ENCODE data around the gene ZNF585A. TPM values are rescaled to one million over a fixed set of nuclear protein-coding genes. Genes with fewer than 3 reads are reported as not detected.
A peak's percentile ranks its signal among the peaks of the same experiment; 100 is the strongest.
"Not testable (repeated sequence)": the region's sequence is repeated elsewhere in the genome, so short reads cannot be mapped to it uniquely, and the experiment has no call there.

ZNF585A gene
- total RNA-seq, 1 donor from 2014 or later, result 9.9 TPM

GRCh38 chr19:37128821-37129177 lies 43.7 kb downstream of the ZNF585A start:
- H3K4me3 ChIP-seq, result no peak overlapping the region
- H3K36me3 Mint-ChIP-seq, result peaks cover 44% of the 10 kb centered on the region
- H3K9me3 Mint-ChIP-seq, result peaks cover 95% of the 10 kb centered on the region

GRCh38 chr19:37127999-37128820 lies 44.3 kb downstream of the ZNF585A start:
- Mint-ChIP-seq H3K4me1 (no peaks in the 10 kb centered on the region), H3K36me3 (peaks cover 44% of the 10 kb centered on the region), H3K9me3 (peaks cover 94% of the 10 kb centered on the region), H3K4me3 (no peak overlapping the region), H3K27me3 (ENCODE audit: insufficient read depth, low read depth) (peaks cover 2% of the 10 kb centered on the region), H3K27ac (no peak overlapping the region)
- Histone ChIP-seq H3K9me3 (ENCODE audit: low read depth) (peaks cover 85% of the 10 kb centered on the region), H3K27me3 (no peaks in the 10 kb centered on the region), H3K4me3 (no peak overlapping the region), H3K9ac (no peak overlapping the region), H3K79me2 (ENCODE audit: low read depth) (no peaks in the 10 kb centered on the region), H3F3A (ENCODE audit: low read depth) (peaks cover 16% of the 10 kb centered on the region), H3K36me3 (peaks cover 42% of the 10 kb centered on the region), H3K4me2 (no peak overlapping the region), H3K4me1 (no peaks in the 10 kb centered on the region), H3K27ac (no peak overlapping the region), H2AFZ (replicated peaks) (no peak overlapping the region), H4K20me1 (ENCODE audit: low read depth) (no peaks in the 10 kb centered on the region)
- no peak for DNase-seq (ENCODE audit: low spot score)
- TF ChIP-seq CTCF (IDR thresholded peaks at IDR 0.05), result no peak
- TF ChIP-seq EZH2 (IDR thresholded peaks at IDR 0.05), result no peak
- no peak for TF ChIP-seq EZH2phosphoT487 (IDR thresholded peaks at IDR 0.05)

More at GRCh38 chr19:37128821-37129177, 43.7 kb downstream of the ZNF585A start:
- H3K36me3 ChIP-seq, result peaks cover 42% of the 10 kb centered on the region
- no peaks in the 10 kb centered on the region for H3K27me3 ChIP-seq
- no peak overlapping the region for H2AFZ ChIP-seq (replicated peaks)
- no peak for DNase-seq (ENCODE audit: low spot score)
- no peak overlapping the region for H3K9ac ChIP-seq
- peaks cover 2% of the 10 kb centered on the region for H3K27me3 Mint-ChIP-seq (ENCODE audit: insufficient read depth, low read depth)
- H3K27ac ChIP-seq, result no peak overlapping the region
- H3K4me1 ChIP-seq, result no peaks in the 10 kb centered on the region
- no peaks in the 10 kb centered on the region for H4K20me1 ChIP-seq (ENCODE audit: low read depth)
- peaks cover 16% of the 10 kb centered on the region for H3F3A ChIP-seq (ENCODE audit: low read depth)
- H3K4me1 Mint-ChIP-seq, result no peaks in the 10 kb centered on the region
- H3K9me3 ChIP-seq (ENCODE audit: low read depth), result peaks cover 89% of the 10 kb centered on the region
- TF ChIP-seq EZH2 (IDR thresholded peaks at IDR 0.05), result no peak
- TF ChIP-seq CTCF (IDR thresholded peaks at IDR 0.05), result no peak
- no peak for TF ChIP-seq EZH2phosphoT487 (IDR thresholded peaks at IDR 0.05)
- H3K4me2 ChIP-seq, result no peak overlapping the region
- no peak overlapping the region for H3K27ac Mint-ChIP-seq
- no peaks in the 10 kb centered on the region for H3K79me2 ChIP-seq (ENCODE audit: low read depth)
- no peak overlapping the region for H3K4me3 Mint-ChIP-seq

GRCh38 chr19:37122093-37122492 lies 50.4 kb downstream of the ZNF585A start:
- H3K27me3 ChIP-seq; H3K79me2 ChIP-seq (ENCODE audit: low read depth); H3K27ac ChIP-seq; H3K4me3 Mint-ChIP-seq; H3K4me3 ChIP-seq; H3F3A ChIP-seq (ENCODE audit: low read depth); DNase-seq (ENCODE audit: low spot score); H3K9ac ChIP-seq; H3K27ac Mint-ChIP-seq; H3K4me1 ChIP-seq; H3K4me1 Mint-ChIP-seq; H4K20me1 ChIP-seq (ENCODE audit: low read depth); H3K4me2 ChIP-seq; H2AFZ ChIP-seq (replicated peaks); H3K27me3 Mint-ChIP-seq (ENCODE audit: insufficient read depth, low read depth): not testable (repeated sequence)
- H3K9me3 Mint-ChIP-seq, result peaks cover 69% of the 10 kb centered on the region
- Histone ChIP-seq H3K36me3 (peaks cover 14% of the 10 kb centered on the region), H3K9me3 (ENCODE audit: low read depth) (peaks cover 32% of the 10 kb centered on the region)
- peaks cover 13% of the 10 kb centered on the region for H3K36me3 Mint-ChIP-seq

GRCh38 chr19:37114001-37114400 lies 58.5 kb downstream of the ZNF585A start:
- no peaks in the 10 kb centered on the region for H3K4me1 Mint-ChIP-seq
- no peak overlapping the region for H3K4me3 ChIP-seq
- H3K9ac ChIP-seq, result no peak overlapping the region
- TF ChIP-seq EZH2 (IDR thresholded peaks at IDR 0.05), result no peak
- TF ChIP-seq EZH2phosphoT487 (IDR thresholded peaks at IDR 0.05), result no peak
- TF ChIP-seq CTCF (IDR thresholded peaks at IDR 0.05), result peak; percentile 39
- no peak for DNase-seq (ENCODE audit: low spot score)
- H3K4me3 Mint-ChIP-seq, result no peak overlapping the region
- H3K27ac Mint-ChIP-seq, result no peak overlapping the region
- peaks cover 86% of the 10 kb centered on the region for H3K9me3 Mint-ChIP-seq
- H3K27me3 ChIP-seq, result no peaks in the 10 kb centered on the region
- H3K27ac ChIP-seq, result no peak overlapping the region
- peaks cover 42% of the 10 kb centered on the region for H3K9me3 ChIP-seq (ENCODE audit: low read depth)
- H2AFZ ChIP-seq (replicated peaks), result no peak overlapping the region
- H3K36me3 ChIP-seq, result peaks cover 6% of the 10 kb centered on the region
- H3K4me1 ChIP-seq, result no peaks in the 10 kb centered on the region
- H3K4me2 ChIP-seq, result no peak overlapping the region
- no peaks in the 10 kb centered on the region for H4K20me1 ChIP-seq (ENCODE audit: low read depth)
- no peaks in the 10 kb centered on the region for H3F3A ChIP-seq (ENCODE audit: low read depth)
- no peaks in the 10 kb centered on the region for H3K79me2 ChIP-seq (ENCODE audit: low read depth)
- peaks cover 65% of the 10 kb centered on the region for H3K36me3 Mint-ChIP-seq
- H3K27me3 Mint-ChIP-seq (ENCODE audit: insufficient read depth, low read depth), result peaks cover 5% of the 10 kb centered on the region

Data from neural progenitor cell (in vitro differentiated cells).